ENCODE measurements around the gene CTIF.

Gene CTIF

DNA sequence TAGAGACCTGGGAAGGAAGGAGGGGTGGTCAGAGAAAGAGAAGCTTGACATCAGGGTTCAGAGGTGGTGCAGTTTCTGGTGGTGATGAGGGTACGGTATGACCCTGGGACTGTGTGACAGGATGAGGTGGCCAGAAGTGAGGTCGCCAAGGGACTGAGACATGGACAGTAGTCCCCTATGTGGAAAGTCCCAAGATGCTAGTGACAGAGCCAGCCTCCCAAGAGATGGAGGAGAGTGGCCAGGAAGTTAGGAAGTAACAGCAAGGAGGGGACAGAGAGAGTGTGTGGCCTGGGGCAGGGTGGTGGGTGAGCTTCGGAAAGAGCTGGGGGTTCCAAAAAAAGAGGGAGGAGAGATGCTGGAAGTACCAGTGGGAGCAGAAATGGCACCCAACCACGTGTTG is 345.9 kb downstream of the CTIF start:
- intact Hi-C loops (cut with micrococcal nuclease): no loop called here
- Mint-ChIP-seq H3K27me3 (peaks cover 13% of the 10 kb centered on the region), H3K9me3 (no peaks in the 10 kb centered on the region), H3K36me3 (ENCODE audit: low read depth) (no peaks in the 10 kb centered on the region), H3K4me1 (ENCODE audit: low read depth) (peaks cover 53% of the 10 kb centered on the region), H3K27ac (peak overlapping the region; percentile 60), H3K4me3 (no peak overlapping the region)

DNA sequence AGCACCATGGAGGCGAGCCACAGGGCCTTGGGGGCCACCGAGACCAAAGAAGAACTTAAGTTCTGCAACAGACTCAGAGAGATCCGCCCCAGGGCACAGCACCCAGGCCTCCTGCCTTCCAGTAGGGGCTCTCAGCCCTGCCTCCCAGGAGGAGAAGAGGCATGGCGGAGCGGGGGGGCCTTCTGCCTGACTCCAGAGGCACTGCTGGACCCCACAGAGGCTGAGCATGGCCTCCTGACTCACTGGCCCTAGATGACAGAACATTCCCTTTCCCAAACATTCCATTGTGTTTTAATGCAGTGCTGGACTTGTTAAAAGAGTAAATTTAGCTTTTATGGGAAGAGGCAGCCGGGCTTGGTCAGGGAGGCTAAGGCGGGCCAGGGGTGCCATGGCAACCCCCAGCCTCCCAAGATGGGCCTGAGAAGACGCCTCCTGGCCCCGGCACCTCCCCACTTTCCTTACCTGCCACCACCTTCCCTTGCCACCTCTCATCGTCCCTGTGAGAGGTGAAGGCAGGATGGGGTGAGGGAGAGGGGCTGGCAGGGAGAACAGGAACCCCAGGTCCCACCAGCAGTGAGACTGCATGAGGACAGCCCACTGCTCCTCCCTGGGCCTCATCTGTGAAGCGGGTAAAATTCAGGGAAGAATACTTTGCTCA is 346.6 kb downstream of the CTIF start:
- H3K27me3 Mint-ChIP-seq: peaks cover 13% of the 10 kb centered on the region
- no peaks in the 10 kb centered on the region for H3K9me3 Mint-ChIP-seq
- H3K4me1 Mint-ChIP-seq (ENCODE audit: low read depth): peaks cover 47% of the 10 kb centered on the region
- H3K4me3 Mint-ChIP-seq: no peak overlapping the region
- peak overlapping the region; percentile 60 for H3K27ac Mint-ChIP-seq
- intact Hi-C loops (cut with micrococcal nuclease): no loop called here
- H3K36me3 Mint-ChIP-seq (ENCODE audit: low read depth): no peaks in the 10 kb centered on the region

DNA sequence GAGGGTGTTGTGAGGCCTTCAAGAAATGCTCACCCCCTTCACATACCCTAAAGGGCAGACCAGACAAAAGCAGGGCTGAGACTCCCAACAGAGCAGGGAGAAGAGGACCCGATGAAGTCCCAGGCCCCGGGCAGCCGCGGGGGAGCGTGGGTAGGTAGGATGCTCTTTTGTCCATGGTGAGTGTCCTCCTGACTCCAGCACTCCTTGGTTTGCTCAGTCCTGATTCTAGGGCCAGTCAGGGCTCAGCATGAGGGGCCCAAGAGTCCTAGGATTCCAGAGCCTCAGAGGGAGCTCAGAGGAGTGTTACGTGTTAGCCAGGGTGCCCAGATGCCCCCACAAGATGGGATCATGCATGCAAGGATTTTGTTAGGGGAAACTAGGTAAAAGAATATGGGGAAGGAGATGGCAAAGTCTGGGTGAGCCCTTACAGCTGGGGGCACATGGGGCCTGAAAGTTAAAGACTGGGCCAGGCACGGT is 347.1 kb downstream of the CTIF start:
- Mint-ChIP-seq H3K4me1 (ENCODE audit: low read depth) (peaks cover 48% of the 10 kb centered on the region), H3K9me3 (no peaks in the 10 kb centered on the region), H3K27me3 (peaks cover 13% of the 10 kb centered on the region), H3K27ac (peak overlapping the region; percentile 60), H3K4me3 (no peak overlapping the region), H3K36me3 (ENCODE audit: low read depth) (no peaks in the 10 kb centered on the region)
- intact Hi-C loops (cut with micrococcal nuclease): no loop called here

- peaks cover 13% of the 10 kb centered on the region for H3K27me3 Mint-ChIP-seq
- intact Hi-C loops (cut with micrococcal nuclease): no loop called here
- H3K36me3 Mint-ChIP-seq (ENCODE audit: low read depth): no peaks in the 10 kb centered on the region
- peak overlapping the region; percentile 60 for H3K27ac Mint-ChIP-seq
- peaks cover 49% of the 10 kb centered on the region for H3K4me1 Mint-ChIP-seq (ENCODE audit: low read depth)
- H3K4me3 Mint-ChIP-seq: no peak overlapping the region
- no peaks in the 10 kb centered on the region for H3K9me3 Mint-ChIP-seq
Measured at GRCh38 chr18:48886520-48887293, 347.9 kb downstream of the CTIF start.

DNA sequence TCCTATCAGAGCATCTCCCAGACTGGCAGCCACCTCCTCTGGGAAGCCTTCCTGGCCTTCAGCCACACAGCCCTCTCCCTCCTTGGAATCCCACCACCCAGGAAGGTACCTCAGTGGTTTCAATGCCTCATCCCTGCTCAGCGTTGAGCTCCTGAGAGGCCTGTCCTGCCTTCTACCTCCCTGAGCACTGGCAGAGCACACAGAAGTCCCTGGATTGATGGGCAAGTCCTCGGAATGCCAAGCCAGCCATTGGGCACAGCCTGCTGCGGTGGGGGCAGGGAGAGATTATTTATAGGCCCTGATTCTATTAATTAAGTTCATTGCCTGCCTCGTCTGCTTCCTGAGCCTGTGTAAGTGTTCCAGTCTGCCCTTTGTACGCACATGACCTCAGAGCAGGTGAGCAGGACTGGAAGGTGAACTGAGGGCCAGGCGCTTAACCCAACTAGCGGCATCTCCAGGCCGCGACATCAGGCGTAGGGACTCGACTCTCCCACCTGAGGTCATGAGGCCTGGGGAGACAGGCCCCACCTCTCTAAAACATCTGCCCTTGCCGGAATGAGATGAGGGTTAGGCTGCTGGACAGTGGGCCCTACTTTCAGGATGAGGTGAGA is 348.6 kb downstream of the CTIF start:
- peaks cover 48% of the 10 kb centered on the region for H3K4me1 Mint-ChIP-seq (ENCODE audit: low read depth)
- H3K36me3 Mint-ChIP-seq (ENCODE audit: low read depth): no peaks in the 10 kb centered on the region
- H3K27me3 Mint-ChIP-seq: peaks cover 13% of the 10 kb centered on the region
- intact Hi-C loops (cut with micrococcal nuclease): no loop called here
- peak overlapping the region; percentile 38 for H3K27ac Mint-ChIP-seq
- H3K4me3 Mint-ChIP-seq: no peak overlapping the region
- no peaks in the 10 kb centered on the region for H3K9me3 Mint-ChIP-seq

DNA sequence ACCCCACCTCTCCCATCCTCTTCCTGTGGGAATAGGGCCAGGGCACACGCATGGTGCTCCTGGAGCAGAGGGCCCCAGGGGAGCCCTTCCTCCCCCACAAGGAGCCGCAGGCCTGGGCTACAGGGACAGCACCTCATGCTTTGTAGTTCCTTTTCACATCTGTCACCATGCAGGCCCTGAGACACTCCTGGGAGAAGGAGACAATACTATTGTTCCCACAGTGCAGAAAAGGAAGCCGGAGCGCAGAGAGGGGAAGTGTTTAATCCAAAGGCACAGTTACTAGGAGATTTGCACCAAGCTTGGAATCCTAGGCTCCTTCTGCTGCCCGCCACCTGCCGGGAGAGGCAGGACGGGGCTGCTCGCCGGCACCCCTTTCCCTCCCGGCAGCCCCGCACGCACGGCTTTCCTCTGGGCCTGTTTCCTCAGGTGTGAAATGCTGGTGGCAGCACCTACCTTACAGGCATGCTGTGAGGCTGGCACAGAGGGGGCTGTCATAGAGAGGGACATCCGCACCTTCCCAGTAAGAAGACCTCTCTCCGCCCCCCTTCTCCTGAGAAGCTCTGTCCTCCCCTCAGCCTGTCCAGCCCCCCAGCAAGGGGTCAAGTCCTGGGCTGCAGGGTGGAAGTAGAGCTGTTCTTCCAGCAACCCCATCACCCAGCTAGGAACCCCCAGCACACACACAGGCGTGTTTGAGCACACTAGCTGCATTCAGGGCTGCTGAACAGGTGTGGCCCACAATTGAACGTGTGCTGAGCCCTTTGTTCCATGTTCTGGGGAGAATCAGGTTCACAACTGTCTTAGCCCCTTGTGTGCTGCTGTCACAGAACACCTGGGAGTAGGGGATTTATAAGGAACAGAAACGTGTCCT is 349.3 kb downstream of the CTIF start:
- Mint-ChIP-seq H3K36me3 (ENCODE audit: low read depth) (no peaks in the 10 kb centered on the region), H3K4me1 (ENCODE audit: low read depth) (peaks cover 41% of the 10 kb centered on the region), H3K27ac (peak overlapping the region; percentile 38), H3K9me3 (no peaks in the 10 kb centered on the region), H3K4me3 (no peak overlapping the region), H3K27me3 (peaks cover 13% of the 10 kb centered on the region)
- intact Hi-C loops (cut with micrococcal nuclease): no loop called here

DNA sequence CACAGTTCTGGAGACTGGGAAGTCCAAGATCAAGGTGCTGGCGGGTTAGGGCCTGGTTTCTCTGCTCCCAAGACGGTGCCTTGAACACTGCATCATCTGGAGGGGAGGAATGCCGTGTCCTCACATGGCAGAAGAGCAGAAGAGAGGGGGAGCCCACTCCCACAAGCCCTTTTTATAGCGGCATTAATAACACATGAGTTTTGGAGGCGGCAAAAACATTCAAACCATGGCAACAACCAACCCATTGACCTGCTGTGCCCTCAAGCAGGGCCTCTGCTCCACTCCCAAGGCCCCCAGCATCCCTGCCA is 349.9 kb downstream of the CTIF start:
- intact Hi-C loops (cut with micrococcal nuclease): no loop called here
- no peaks in the 10 kb centered on the region for H3K36me3 Mint-ChIP-seq (ENCODE audit: low read depth)
- peaks cover 13% of the 10 kb centered on the region for H3K27me3 Mint-ChIP-seq
- H3K27ac Mint-ChIP-seq: peak overlapping the region; percentile 38
- peaks cover 38% of the 10 kb centered on the region for H3K4me1 Mint-ChIP-seq (ENCODE audit: low read depth)
- no peaks in the 10 kb centered on the region for H3K9me3 Mint-ChIP-seq
- H3K4me3 Mint-ChIP-seq: no peak overlapping the region

DNA sequence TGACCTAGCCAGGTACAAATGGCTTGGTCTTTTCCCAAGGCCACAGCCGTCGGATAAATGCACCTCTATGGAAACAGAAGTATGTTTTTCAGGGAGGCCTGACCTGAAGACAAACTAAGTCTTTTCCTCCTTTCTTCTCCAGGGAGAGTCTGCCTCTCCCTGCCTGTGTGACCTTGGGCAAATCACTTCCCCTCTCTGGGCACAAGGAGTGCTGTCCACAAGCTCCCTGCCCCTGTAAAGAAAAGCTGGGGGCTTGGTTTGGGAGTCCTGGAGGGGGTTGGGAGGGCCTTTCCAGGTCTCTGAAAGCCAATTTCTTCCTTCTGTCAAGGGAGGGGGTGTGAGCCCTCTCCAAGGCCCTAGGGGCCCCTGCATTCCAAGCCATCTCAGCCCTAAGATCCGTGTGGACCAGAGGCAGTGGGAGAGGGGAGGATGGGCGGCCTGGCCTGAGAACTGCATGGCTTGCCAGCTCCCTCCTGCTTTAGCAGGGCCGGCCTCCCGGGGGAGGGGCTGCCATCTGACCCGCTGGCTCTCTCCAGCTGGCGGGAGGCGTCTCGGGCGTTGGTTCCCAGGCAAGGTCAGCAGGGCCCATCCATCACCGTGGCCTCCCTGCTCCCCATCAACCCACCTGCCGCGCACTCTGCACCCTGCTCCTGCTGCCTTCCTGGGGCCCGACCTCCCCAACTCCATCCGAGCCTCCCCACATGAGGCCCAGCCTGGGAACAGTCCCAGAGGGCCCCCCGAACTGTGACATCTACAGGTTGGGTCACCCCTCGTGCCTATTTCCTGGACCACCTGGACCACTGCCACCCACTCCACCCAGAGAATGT is 350.5 kb downstream of the CTIF start:
- Mint-ChIP-seq H3K9me3 (no peaks in the 10 kb centered on the region), H3K4me3 (no peak overlapping the region), H3K4me1 (ENCODE audit: low read depth) (peaks cover 34% of the 10 kb centered on the region), H3K27ac (peak overlapping the region; percentile 76), H3K27me3 (peaks cover 13% of the 10 kb centered on the region), H3K36me3 (ENCODE audit: low read depth) (no peaks in the 10 kb centered on the region)
- intact Hi-C loops (cut with micrococcal nuclease): no loop called here

DNA sequence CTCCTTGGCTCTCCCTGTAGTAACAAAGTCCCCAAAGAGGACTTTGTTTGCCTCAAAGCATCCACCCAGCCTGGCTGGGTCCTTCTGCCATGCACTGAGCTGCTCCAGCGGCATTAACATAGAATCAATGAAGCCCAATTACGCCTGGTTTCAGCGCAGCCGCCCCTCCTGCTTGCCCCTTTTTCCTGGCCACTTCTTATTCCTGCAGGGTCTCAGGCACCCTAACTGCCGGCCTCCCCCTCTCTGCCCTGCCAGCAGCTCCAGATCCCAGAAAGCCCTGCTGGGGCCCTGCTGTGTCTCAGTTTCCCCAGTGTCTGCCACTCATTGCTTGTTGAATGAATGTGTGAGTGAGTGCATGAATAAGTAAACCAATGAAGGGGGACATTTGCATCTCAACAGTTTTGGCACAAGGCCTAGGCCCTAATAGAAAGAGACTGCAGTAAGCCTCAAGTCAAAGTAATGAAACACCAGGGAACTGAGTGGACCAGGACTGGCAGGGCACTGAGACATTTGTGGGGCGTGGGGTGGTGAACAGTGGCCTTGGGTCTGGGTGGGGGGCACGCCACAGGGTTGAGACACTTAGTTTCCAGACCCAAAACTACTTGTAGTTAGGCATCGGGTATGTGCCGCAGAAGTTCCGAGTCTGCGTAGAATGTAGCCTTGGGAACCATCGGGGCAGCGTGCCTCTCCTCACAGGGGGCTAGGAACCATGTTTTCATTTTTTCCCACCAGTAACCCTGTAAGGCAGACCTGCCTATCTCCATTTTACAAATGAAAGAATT is 351.3 kb downstream of the CTIF start:
- intact Hi-C loops (cut with micrococcal nuclease): no loop called here
- no peaks in the 10 kb centered on the region for H3K36me3 Mint-ChIP-seq (ENCODE audit: low read depth)
- H3K27me3 Mint-ChIP-seq: peaks cover 8% of the 10 kb centered on the region
- peak overlapping the region; percentile 76 for H3K27ac Mint-ChIP-seq
- H3K4me1 Mint-ChIP-seq (ENCODE audit: low read depth): peaks cover 31% of the 10 kb centered on the region
- H3K4me3 Mint-ChIP-seq: no peak overlapping the region
- H3K9me3 Mint-ChIP-seq: no peaks in the 10 kb centered on the region

GRCh38 chr18:48891721-48892120 is 352.9 kb downstream of the CTIF start:
- Mint-ChIP-seq H3K4me3 (no peak overlapping the region), H3K36me3 (ENCODE audit: low read depth) (no peaks in the 10 kb centered on the region), H3K27me3 (peaks cover 3% of the 10 kb centered on the region), H3K9me3 (no peaks in the 10 kb centered on the region), H3K4me1 (ENCODE audit: low read depth) (peaks cover 37% of the 10 kb centered on the region), H3K27ac (peak overlapping the region; percentile 42)
- intact Hi-C loops (cut with micrococcal nuclease): no loop called here

DNA sequence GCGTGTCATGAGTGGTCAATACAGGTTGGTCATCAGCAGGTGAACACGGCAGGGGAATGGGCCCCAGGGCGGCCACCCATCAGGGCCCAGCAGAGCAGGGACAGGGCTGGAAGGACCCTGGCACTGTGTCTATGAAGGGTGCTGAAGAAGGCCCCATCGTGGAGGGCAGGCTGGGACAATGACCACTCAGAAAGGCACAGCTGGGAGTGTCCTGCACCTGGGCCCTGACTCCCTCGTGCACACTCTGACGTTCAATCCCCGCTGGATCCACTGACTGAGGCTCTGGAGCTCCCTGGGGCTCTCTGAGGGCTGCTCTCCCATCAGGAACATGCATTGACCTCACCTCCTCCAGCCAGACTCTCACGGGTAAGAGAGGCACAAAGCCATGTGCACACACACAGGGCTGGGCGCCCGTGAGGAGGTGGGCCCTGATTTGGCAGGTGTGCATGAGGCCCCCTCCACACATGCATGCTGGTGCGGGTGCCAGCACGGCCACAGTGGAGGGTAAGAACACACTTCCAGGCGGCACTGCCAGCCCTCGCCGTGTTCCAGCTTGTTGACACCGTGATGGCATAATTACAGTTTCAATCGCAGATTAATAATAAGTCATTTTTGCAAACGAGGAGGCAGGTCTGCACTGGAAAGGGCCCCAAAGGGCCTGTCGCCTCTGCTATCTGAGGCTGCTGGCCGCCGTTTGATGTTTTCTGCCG is 353.5 kb downstream of the CTIF start:
- Mint-ChIP-seq H3K27me3 (peaks cover 3% of the 10 kb centered on the region), H3K4me1 (ENCODE audit: low read depth) (peaks cover 43% of the 10 kb centered on the region), H3K36me3 (ENCODE audit: low read depth) (no peaks in the 10 kb centered on the region), H3K4me3 (no peak overlapping the region), H3K27ac (peak overlapping the region; percentile 42), H3K9me3 (no peaks in the 10 kb centered on the region)
- intact Hi-C loops (cut with micrococcal nuclease): no loop called here

- Mint-ChIP-seq H3K9me3 (no peaks in the 10 kb centered on the region), H3K4me3 (no peak overlapping the region), H3K36me3 (ENCODE audit: low read depth) (no peaks in the 10 kb centered on the region), H3K4me1 (ENCODE audit: low read depth) (peaks cover 42% of the 10 kb centered on the region), H3K27ac (peak overlapping the region; percentile 11), H3K27me3 (no peaks in the 10 kb centered on the region)
- intact Hi-C loops (cut with micrococcal nuclease): no loop called here
Measured at GRCh38 chr18:48893061-48893607, 354.3 kb downstream of the CTIF start.
